MCF 10A (cell line): ENCODE measurements around the gene CCDC175. TPM values are rescaled to one million over a fixed set of nuclear protein-coding genes. Genes with fewer than 3 reads are reported as not detected.

Experiments used
- BruUV-seq: library from RNA; stranded (reverse); fragments of 400-500 nt; replicated peaks from 2 replicates; lab custom pipeline; 2021; lab: Mats Ljungman, UMichigan
- CTCF ChIA-PET: fragments of 300-600 bp; sonication (Branson Sonifier 250); formaldehyde crosslinking; extraction: SDS; loops from one replicate; lab custom pipeline; 2021; ENCODE audit warnings: antibody characterized with exemption, inconsistent platforms; lab: Yijun Ruan, JAX
- POLR2A ChIA-PET: fragments of 300-600, 350-650 bp; sonication (Branson Sonifier 250); formaldehyde crosslinking; extraction: SDS; loops from one replicate; lab custom pipeline; 2020; ENCODE audit warnings: antibody characterized with exemption, inconsistent platforms; lab: Yijun Ruan, JAX
- DNase-seq: peaks from one replicate; pipeline ENCODE4 v3.0.0-alpha.2; 2018; ENCODE audit not compliant: unreplicated experiment
- H3K27ac Mint-ChIP-seq: one replicate; pipeline ENCODE4 v1.8.0; 2022; ENCODE audit warnings: mild to moderate bottlenecking, low read depth, mixed read lengths; ENCODE audit not compliant: unreplicated experiment
- H3K27me3 Mint-ChIP-seq: one replicate; pipeline ENCODE4 v1.8.0; 2022; ENCODE audit warnings: mixed read lengths; ENCODE audit not compliant: insufficient read depth, unreplicated experiment
- H3K36me3 Mint-ChIP-seq: one replicate; pipeline ENCODE4 v1.8.0; 2022; ENCODE audit warnings: mild to moderate bottlenecking, moderate library complexity, mixed read lengths; ENCODE audit not compliant: insufficient read depth, unreplicated experiment
- H3K4me1 Mint-ChIP-seq: one replicate; pipeline ENCODE4 v1.8.0; 2022; ENCODE audit warnings: mixed read lengths; ENCODE audit not compliant: insufficient read depth, unreplicated experiment
- H3K4me3 Mint-ChIP-seq: one replicate; pipeline ENCODE4 v1.8.0; 2022; ENCODE audit warnings: mild to moderate bottlenecking, moderate library complexity, mixed read lengths; ENCODE audit not compliant: unreplicated experiment
- H3K9me3 Mint-ChIP-seq: one replicate; pipeline ENCODE4 v1.8.0; 2022; ENCODE audit warnings: mixed read lengths; ENCODE audit not compliant: unreplicated experiment
- CTCF ChIP-seq: fragments of 200-600 bp; IDR thresholded peaks from one replicate; pipeline ENCODE4 v1.8.0; 2022; ENCODE audit warnings: antibody characterized with exemption, mild to moderate bottlenecking; ENCODE audit not compliant: unreplicated experiment
- intact Hi-C: fragments of 100-400 bp; cut with micrococcal nuclease; formaldehyde crosslinking; loops from 2 replicates; pipeline ENCODE4 v1.14.1; 2022
- total RNA-seq: library from RNA; stranded (reverse); gene quantifications from 2 replicates; pipeline ENCODE4 v1.2.3, GENCODE V29; 2022

Gene CCDC175
- total RNA-seq, 1 experiment from 2014 or later = not detected

GRCh38 chr14:59484639-59485175, 91.9 kb downstream of the CCDC175 start:
- ChIA-PET POLR2A (interaction anchor here (0.5 to 3.0 kb wide), 44 partner anchors 9 to 1187 kb away, joined by 3 to 19 read pairs (median 4); partner anchors contain the start of genes ARID4A, DAAM1, KIAA0586 and PPM1A), CTCF (interaction anchor here (0.6 to 1.3 kb wide), 7 partner anchors 23 to 415 kb away, joined by 3 to 5 read pairs (median 3); no protein-coding TSS in a partner anchor)
- DNase-seq = no peak
- no peak for TF ChIP-seq CTCF
- Mint-ChIP-seq H3K27me3 (no peaks in the 10 kb centered on the region), H3K4me3 (peak overlapping the region; percentile 89), H3K4me1 (peaks cover 39% of the 10 kb centered on the region), H3K36me3 (peaks cover 31% of the 10 kb centered on the region), H3K27ac (peak overlapping the region; percentile 86), H3K9me3 (no peaks in the 10 kb centered on the region)
- no TSS peak for BruUV-seq
- intact Hi-C loops = loop anchor here (5.0 kb wide), 2 partner anchors 202 to 213 kb away; no protein-coding TSS in a partner anchor

GRCh38 chr14:59483819-59484638, 92.6 kb downstream of the CCDC175 start, which contains the start of the genes JKAMP and L3HYPDH:
Gene JKAMP, plus strand, starts transcription at chr14:59484517. Its CDS starts 73 bp downstream, at chr14:59484590.
Gene L3HYPDH, minus strand, starts transcription at chr14:59484408. Its CDS starts 92 bp downstream, at chr14:59484316.
- peak; percentile 54 for TF ChIP-seq CTCF

GRCh38 chr14:59483363-59483762, 93.2 kb downstream of the CCDC175 start:
- ChIA-PET POLR2A (interaction anchor here (0.8 to 3.0 kb wide), 27 partner anchors 9 to 1056 kb away, joined by 3 to 19 read pairs (median 5); partner anchors contain the start of genes DAAM1, KIAA0586, PPM1A and TIMM9), CTCF (interaction anchor here (0.6 to 1.3 kb wide), 4 partner anchors 224 to 1058 kb away, joined by 3 to 5 read pairs (median 3); no protein-coding TSS in a partner anchor)
- Mint-ChIP-seq H3K9me3 (no peaks in the 10 kb centered on the region), H3K4me3 (peak overlapping the region; percentile 89), H3K27ac (peak overlapping the region; percentile 86), H3K4me1 (peaks cover 30% of the 10 kb centered on the region), H3K36me3 (peaks cover 29% of the 10 kb centered on the region), H3K27me3 (no peaks in the 10 kb centered on the region)
- peak; percentile 50 for DNase-seq
- intact Hi-C loops = loop anchor here (5.0 kb wide), 2 partner anchors 201 to 214 kb away; no protein-coding TSS in a partner anchor
- no TSS peak for BruUV-seq
- TF ChIP-seq CTCF = no peak

More at GRCh38 chr14:59483819-59484638, 92.6 kb downstream of the CCDC175 start, which contains the start of the genes JKAMP and L3HYPDH:
- no peaks in the 10 kb centered on the region for H3K27me3 Mint-ChIP-seq
- H3K9me3 Mint-ChIP-seq = no peaks in the 10 kb centered on the region
- ChIA-PET CTCF (interaction anchor here (0.6 to 1.3 kb wide), 10 partner anchors 12 to 1059 kb away, joined by 3 to 5 read pairs (median 3); no protein-coding TSS in a partner anchor), POLR2A (interaction anchor here (0.5 to 3.0 kb wide), 49 partner anchors 9 to 1186 kb away, joined by 3 to 19 read pairs (median 4); partner anchors contain the start of genes ARID4A, DAAM1, KIAA0586 and PPM1A)
- H3K4me1 Mint-ChIP-seq = peaks cover 37% of the 10 kb centered on the region
- peaks cover 29% of the 10 kb centered on the region for H3K36me3 Mint-ChIP-seq
- intact Hi-C loops = loop anchor here (5.0 kb wide), 2 partner anchors 202 to 213 kb away; no protein-coding TSS in a partner anchor
- DNase-seq = peak; percentile 96
- H3K27ac Mint-ChIP-seq = peak within 1 kb of the TSS; percentile 86
- no TSS peak for BruUV-seq
- H3K4me3 Mint-ChIP-seq = peak within 1 kb of the TSS; percentile 89
